ENCODE data around the gene RB1. TPM values are rescaled to one million over a fixed set of nuclear protein-coding genes. Genes with fewer than 3 reads are reported as not detected.
A peak's percentile ranks its signal among the peaks of the same experiment; 100 is the strongest.
"Not testable (repeated sequence)": the region's sequence is repeated elsewhere in the genome, so short reads cannot be mapped to it uniquely, and the experiment has no call there.

The RB1 gene
- total RNA-seq, 2 donors from 2014 or later: 32.5 to 37.7 TPM

DNA sequence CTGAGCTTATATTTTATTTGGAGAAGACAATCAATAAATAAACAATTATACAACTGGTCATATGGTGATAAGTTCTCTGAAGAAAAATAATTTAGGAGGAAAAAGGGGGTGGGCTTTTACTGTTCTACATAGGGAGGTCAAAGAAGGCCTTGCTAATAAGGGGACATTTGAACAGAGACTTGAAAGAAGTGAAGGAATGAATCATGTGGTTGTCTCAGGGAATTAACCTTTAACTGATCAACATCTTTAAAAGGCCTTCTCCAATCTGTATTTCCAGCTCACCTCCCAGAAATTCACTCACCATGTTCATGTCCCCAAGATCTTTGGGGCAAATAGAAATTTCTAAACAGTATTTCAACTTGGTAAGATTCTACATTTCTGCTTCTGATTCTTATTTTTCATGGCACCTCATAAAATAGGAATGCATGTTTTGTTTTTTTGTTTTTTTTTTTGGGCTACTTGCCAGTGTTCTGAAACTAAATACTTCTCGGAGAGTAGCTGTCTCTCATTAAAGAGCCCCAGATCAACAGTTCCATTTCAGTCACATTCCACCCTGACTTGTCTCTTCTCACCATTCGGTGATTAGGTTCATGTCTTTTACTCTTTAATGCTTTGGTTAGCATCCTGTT is 128.6 kb downstream of the RB1 start:
- H3K27ac Mint-ChIP-seq: peak overlapping the region; percentile 76
- H3K4me1 Mint-ChIP-seq (ENCODE audit: low read depth): peaks cover 58% of the 10 kb centered on the region
- peaks cover 2 to 3% of the 10 kb centered on the region in 2 donors for H3K36me3 Mint-ChIP-seq (ENCODE audit: insufficient read depth in 2 of 2)
- peaks cover 0 to 2% of the 10 kb centered on the region in 2 donors for H3K9me3 Mint-ChIP-seq
- ATAC-seq (replicated peaks in 1 of 2): no peak
- H3K4me3 Mint-ChIP-seq: peak overlapping the region in 1 of 2 donors; percentile 73
- DNase-seq: no peak
- H3K27me3 Mint-ChIP-seq (ENCODE audit: low read depth): no peaks in the 10 kb centered on the region

DNA sequence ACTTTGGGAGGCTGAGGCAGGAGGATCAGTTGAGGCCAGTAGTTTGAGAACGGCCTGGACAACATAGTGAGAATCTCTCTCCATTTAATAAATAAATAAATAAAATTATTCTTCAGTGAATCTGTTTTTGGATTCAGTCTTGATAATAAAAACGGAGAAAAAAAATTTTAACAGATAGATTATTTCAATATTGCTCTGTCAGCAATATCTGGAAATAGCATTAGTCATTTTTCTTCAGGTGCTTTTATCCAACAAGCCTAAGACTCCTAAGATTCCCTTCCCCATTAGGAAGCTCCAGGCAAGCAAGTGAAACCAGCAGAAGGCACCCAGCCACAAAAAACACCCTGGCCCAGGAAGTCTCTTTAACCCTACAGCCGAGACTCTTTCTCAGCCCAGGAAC is 130.6 kb downstream of the RB1 start:
- H3K4me3 Mint-ChIP-seq: no peak overlapping the region
- no peak for DNase-seq
- peaks cover 55% of the 10 kb centered on the region for H3K4me1 Mint-ChIP-seq (ENCODE audit: low read depth)

DNA sequence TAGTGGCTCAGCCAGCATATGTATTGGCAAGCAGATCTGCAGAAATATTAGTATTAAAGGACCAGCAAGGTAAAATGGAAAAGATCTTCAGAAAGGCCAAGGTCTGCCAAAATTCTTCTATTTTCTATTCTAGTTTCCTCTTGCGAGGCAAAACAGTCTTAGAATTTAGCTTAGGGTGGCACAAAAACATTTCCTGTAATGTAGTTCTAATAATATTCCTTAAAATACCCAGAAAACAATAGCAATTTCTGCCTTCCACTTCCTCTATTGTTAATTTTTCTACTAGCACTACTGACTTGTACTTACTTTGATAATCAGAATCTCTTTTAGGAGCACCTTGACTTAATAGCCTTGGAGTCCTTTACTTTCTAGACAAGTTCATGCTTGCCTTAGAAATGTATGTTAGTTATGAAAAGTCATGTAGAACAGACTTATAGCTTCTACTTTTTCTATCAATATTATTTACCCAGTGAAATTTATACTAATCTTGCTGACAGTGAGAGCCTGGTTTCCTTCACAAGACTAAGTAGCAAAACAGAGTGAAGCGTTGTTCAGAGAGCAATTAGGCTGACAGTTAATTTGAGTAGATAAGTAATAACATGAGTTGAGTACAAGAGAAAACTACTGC is 133.2 kb downstream of the RB1 start:
- Mint-ChIP-seq H3K4me1 (ENCODE audit: low read depth) (peaks cover 35% of the 10 kb centered on the region), H3K36me3 (ENCODE audit: insufficient read depth in 2 of 2) (peaks cover 0 to 2% of the 10 kb centered on the region in 2 donors), H3K27ac (peak overlapping the region; percentile 82), H3K4me3 (peak overlapping the region in 1 of 2 donors; percentile 58), H3K9me3 (peaks cover 0 to 2% of the 10 kb centered on the region in 2 donors), H3K27me3 (ENCODE audit: low read depth) (no peaks in the 10 kb centered on the region)
- ATAC-seq (replicated peaks in 1 of 2) (no peak), DNase-seq (no peak)

More for the DNA sequence above, 130.6 kb downstream of the RB1 start:
- no peaks in the 10 kb centered on the region for H3K27me3 Mint-ChIP-seq (ENCODE audit: low read depth)
- peaks cover 0 to 2% of the 10 kb centered on the region in 2 donors for H3K36me3 Mint-ChIP-seq (ENCODE audit: insufficient read depth in 2 of 2)
- no peak overlapping the region for H3K27ac Mint-ChIP-seq
- no peak for ATAC-seq (replicated peaks in 1 of 2)
- peaks cover 0 to 2% of the 10 kb centered on the region in 2 donors for H3K9me3 Mint-ChIP-seq

DNA sequence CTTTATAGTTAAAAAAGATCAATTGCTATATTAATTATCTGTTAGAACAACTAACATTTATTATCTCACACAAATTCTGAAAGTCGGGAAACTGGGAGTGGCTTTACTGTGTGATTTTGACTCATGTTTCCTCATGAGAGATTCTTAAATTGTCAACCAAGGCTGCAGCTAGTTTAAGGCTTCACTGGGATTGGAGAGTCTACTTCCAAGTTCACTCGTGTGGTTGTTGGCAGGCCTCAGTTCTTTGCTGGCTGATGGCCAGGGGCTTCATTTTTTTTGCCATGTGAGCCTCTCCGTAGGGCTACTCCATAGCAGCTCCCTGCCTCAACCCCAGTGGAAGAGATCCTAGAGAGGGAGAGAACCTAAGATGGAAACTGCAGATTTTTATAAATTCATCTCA is 133.8 kb downstream of the RB1 start:
- Mint-ChIP-seq H3K4me3 (no peak overlapping the region), H3K9me3 (peaks cover 0 to 2% of the 10 kb centered on the region in 2 donors), H3K27ac (no peak overlapping the region), H3K27me3 (ENCODE audit: low read depth) (no peaks in the 10 kb centered on the region), H3K36me3 (ENCODE audit: insufficient read depth in 2 of 2) (peaks cover 0 to 2% of the 10 kb centered on the region in 2 donors), H3K4me1 (ENCODE audit: low read depth) (peaks cover 29% of the 10 kb centered on the region)
- no peak for ATAC-seq (replicated peaks in 1 of 2)
- no peak for DNase-seq

DNA sequence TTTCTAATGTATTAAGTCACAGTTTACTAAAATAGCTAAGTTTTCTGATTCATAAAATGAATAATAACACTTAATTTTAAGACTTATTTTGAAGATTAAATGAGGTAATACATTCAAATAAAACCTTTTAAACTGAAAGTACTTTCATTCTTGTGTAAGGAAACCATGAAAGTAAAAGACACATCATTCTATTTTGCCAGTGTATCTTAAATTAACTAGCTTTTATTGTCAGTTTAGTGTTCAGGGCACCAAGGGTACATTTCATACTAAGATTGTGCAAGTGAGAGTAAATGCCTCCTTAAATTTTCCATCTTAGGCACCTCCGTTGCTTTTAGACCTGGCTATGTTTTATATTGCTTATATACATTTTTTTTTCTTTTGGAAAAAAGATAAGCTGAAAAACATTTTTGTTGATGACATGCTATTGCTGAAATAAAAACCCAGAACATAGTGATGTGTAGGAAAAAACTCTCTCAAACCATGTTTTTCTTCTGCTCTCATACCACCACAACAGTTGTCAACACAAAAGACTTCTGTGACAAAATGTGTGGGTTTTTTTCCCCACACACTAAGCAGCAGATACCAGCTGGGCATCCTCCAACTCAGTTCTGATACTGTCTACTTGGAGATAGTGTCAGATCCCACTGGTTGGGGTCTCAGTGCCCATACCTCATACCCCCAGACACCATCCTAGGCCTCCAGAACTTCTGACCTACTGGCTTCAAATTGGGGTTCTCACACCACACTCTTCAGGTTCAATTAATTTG is 140.1 kb downstream of the RB1 start:
- Mint-ChIP-seq H3K27ac (peak overlapping the region; percentile 12), H3K9me3 (no peaks in the 10 kb centered on the region), H3K27me3 (ENCODE audit: low read depth) (no peaks in the 10 kb centered on the region), H3K36me3 (ENCODE audit: insufficient read depth in 2 of 2) (no peaks in the 10 kb centered on the region), H3K4me1 (ENCODE audit: low read depth) (peaks cover 18% of the 10 kb centered on the region), H3K4me3 (peak overlapping the region; percentile 10 to 26)
- DNase-seq: no peak
- ATAC-seq (replicated peaks in 1 of 2): peak; percentile 60 to 72

DNA sequence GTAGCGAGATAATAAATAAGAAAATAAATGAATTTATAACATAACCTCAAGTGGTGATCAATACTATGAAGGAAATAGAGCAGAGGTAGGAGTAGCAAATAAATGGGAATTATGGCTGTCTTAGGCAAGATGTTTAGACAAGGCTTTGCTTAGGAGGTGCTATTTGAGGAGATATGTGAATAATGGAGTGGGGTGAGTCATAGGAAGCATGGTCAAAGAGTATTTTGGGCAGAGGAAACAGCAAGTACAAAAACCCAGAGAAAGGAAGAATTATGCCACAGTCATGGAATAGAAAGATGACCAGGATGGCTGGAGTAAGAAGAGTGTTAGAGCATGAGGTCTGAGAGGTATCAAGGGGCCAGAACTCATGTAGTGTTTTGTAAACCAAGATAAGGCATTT is 142.9 kb downstream of the RB1 start:
- Mint-ChIP-seq H3K36me3 (ENCODE audit: insufficient read depth in 2 of 2) (peaks cover 12% of the 10 kb centered on the region in 2 donors), H3K4me1 (ENCODE audit: low read depth) (peaks cover 33% of the 10 kb centered on the region), H3K27me3 (ENCODE audit: low read depth) (no peaks in the 10 kb centered on the region), H3K4me3 (no peak overlapping the region), H3K27ac (no peak overlapping the region), H3K9me3 (peaks cover 7% of the 10 kb centered on the region in 2 donors)
- DNase-seq (no peak), ATAC-seq (replicated peaks in 1 of 2) (no peak)

DNA sequence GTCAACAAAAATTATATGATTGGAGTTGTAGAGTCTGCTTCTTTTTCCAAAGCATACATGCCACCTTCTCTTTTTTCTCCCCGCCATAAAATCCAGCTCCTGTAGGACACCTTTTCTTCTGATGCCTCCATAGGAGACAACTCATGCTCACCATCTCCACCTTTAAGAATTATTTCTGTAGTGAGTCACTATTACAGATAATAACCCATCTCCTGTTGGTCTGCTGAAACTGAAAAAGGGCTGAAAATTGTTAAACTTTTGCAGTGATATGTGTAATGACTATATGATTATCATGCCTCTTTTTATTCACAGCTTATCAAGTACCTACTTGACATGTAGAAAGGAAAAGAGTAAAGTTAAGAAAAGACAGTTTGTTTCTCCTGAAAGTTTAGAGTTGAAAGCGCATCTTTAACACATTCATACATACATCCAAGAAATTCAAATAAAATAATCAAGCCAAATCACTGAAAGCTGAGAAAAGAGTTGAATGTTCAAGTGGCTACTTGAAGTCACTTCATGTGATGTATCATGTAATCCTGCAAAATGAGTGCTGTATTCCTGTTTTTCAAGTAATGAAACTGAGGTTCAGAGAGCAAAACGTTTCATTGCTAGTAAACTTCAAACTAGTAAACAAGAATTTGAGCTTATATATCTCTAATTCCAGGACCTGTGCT is 144.9 kb downstream of the RB1 start:
- Mint-ChIP-seq H3K9me3 (peaks cover 10 to 11% of the 10 kb centered on the region in 2 donors), H3K27me3 (ENCODE audit: low read depth) (no peaks in the 10 kb centered on the region), H3K27ac (no peak overlapping the region), H3K4me3 (peak overlapping the region in 1 of 2 donors; percentile 12), H3K4me1 (ENCODE audit: low read depth) (peaks cover 33% of the 10 kb centered on the region), H3K36me3 (ENCODE audit: insufficient read depth in 2 of 2) (peaks cover 25 to 27% of the 10 kb centered on the region in 2 donors)
- no peak for DNase-seq
- no peak for ATAC-seq (replicated peaks in 1 of 2)

DNA sequence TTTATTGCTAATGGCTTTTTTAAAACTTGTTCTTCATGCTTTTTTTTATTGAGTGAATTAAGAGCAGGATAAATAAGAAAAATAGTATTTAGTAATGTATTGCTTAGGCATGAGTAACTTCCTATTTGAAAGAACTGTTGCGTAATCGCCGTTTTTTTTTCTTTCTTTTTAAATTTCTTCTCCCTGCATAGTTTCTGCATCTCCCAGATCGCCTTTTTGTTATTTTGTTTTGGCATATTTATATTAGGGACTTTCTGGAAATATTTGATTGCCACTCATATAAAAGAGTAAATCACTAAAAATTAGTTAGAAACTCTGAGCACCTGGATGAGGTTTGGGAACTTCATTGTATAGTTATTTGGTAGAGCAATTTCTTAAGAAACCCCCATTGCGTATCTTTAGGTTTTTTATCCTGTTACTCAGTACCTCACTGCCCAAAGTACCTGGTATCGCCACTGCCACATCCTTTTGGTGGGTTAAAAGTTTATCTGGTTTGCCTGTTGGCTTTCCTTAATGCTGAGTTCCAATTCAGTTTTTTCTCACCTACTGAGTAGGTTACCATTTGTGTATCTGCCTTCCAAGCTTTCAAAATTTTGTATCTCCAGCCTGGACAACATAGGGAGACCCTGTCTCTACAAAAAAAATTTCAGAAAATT is 145.5 kb downstream of the RB1 start:
- no peaks in the 10 kb centered on the region for H3K27me3 Mint-ChIP-seq (ENCODE audit: low read depth)
- peaks cover 10 to 11% of the 10 kb centered on the region in 2 donors for H3K9me3 Mint-ChIP-seq
- peaks cover 29% of the 10 kb centered on the region for H3K4me1 Mint-ChIP-seq (ENCODE audit: low read depth)
- H3K4me3 Mint-ChIP-seq: peak overlapping the region; percentile 4 to 53
- no peak for ATAC-seq (replicated peaks in 1 of 2)
- DNase-seq: no peak
- no peak overlapping the region for H3K27ac Mint-ChIP-seq
- H3K36me3 Mint-ChIP-seq (ENCODE audit: insufficient read depth in 2 of 2): peaks cover 26 to 29% of the 10 kb centered on the region in 2 donors

DNA sequence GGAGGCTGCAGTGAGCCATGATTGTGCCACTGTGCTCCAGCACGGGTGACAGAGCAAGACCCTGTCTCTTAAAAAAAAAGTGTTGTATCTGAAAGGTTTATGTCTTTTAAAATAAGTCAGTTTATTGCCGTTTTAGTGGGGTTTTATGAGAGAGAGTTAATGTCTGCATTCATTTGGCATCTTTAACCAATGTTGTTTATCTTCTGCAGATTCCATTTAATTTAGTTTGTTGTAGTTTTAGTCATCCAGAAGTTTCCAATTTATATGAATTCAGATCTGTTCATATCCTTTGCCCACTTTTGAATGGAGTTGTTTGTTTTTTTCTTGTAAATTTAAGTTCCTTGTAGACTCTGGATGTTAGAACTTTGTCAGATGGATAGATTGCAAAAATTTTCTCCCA is 146.1 kb downstream of the RB1 start:
- Mint-ChIP-seq H3K36me3 (ENCODE audit: insufficient read depth in 2 of 2) (peaks cover 28 to 29% of the 10 kb centered on the region in 2 donors), H3K4me3 (peak overlapping the region in 1 of 2 donors; percentile 53), H3K27ac (no peak overlapping the region), H3K27me3 (ENCODE audit: low read depth) (no peaks in the 10 kb centered on the region), H3K4me1 (ENCODE audit: low read depth) (peaks cover 24% of the 10 kb centered on the region), H3K9me3 (peaks cover 10 to 11% of the 10 kb centered on the region in 2 donors)
- DNase-seq (no peak), ATAC-seq (replicated peaks in 1 of 2) (no peak)

DNA sequence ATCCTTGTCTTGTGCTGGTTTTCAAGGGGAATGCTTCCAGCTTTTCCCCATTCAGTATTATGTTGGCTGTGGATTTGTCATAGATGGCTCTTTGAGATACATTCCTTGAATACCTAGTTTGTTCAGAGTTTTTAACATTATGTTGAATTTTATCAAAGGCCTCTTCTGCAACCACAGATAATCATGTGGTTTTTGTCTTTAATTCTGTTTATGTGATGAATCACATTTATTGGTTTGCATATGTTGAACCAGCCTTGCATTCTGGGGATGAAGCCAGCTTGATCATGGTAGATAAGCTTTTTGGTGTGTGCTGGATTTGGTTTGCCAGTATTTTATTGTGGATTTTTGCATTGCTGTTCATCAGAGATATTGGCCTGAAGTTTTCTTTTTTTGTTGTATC is 147.6 kb downstream of the RB1 start:
- not testable (repeated sequence) for DNase-seq; H3K27ac Mint-ChIP-seq; H3K4me3 Mint-ChIP-seq; ATAC-seq (replicated peaks in 1 of 2); H3K27me3 Mint-ChIP-seq (ENCODE audit: low read depth)
- H3K9me3 Mint-ChIP-seq: peaks cover 10 to 11% of the 10 kb centered on the region in 2 donors
- H3K36me3 Mint-ChIP-seq (ENCODE audit: insufficient read depth in 2 of 2): peaks cover 30 to 33% of the 10 kb centered on the region in 2 donors
- peaks cover 22% of the 10 kb centered on the region for H3K4me1 Mint-ChIP-seq (ENCODE audit: low read depth)

DNA sequence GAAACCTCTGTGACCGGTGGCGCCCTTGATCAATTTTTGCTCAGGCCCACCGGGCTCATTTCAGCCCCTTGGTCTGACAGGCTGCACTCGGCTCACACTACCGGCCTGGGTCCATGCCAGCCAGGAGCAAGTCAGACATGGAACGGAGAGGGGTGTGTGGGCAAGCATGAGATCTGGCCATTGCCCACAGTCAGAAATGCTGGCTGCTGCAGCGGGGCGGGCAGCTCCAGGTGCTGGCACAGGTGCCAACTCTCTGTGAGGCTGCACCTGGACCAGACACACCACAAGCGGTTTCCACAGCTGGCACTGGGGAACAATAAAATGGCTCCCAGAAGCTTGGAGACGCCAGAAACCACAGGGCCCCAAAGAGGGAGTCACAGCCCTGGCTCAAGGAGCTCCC is 153.0 kb downstream of the RB1 start:
- Mint-ChIP-seq H3K4me3 (no peak overlapping the region), H3K36me3 (ENCODE audit: insufficient read depth in 2 of 2) (peaks cover 18 to 33% of the 10 kb centered on the region in 2 donors), H3K27ac (no peak overlapping the region), H3K9me3 (peaks cover 3 to 5% of the 10 kb centered on the region in 2 donors), H3K27me3 (ENCODE audit: low read depth) (no peaks in the 10 kb centered on the region), H3K4me1 (ENCODE audit: low read depth) (no peaks in the 10 kb centered on the region)
- ATAC-seq (replicated peaks in 1 of 2): no peak
- no peak for DNase-seq

DNA sequence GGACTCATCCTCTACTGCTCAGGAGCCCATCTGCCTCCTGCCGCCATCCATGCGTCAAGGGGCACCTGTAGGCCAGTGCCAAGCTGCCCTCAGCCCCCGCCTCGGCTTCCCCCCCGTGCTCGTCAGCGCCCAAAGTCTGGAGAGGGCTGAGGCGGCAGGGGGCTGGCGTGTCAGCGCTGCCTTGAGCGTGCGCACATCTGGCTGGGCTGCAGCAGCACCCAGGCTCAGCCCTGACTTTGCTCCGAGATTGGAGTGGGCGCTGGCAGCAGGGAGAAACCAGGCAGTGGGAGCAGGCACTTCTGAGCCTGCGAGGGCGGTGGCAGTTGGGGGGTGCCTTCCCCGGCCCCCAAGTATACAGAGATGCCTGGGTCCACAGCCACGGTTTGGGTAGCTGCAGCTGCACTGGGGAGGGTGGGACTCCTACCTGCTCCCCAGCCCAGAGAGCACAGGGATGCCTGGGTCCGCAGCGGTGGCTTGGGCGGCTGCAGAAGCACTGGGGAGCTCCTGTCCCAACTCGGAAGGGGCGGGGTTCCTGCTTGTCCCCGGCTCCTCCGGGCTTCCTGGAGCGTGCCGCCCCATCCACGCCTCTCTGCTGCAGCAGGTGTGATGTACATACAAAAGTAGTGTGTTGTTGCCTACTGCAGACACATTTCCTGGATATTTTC is 154.2 kb downstream of the RB1 start:
- H3K27me3 Mint-ChIP-seq (ENCODE audit: low read depth): no peaks in the 10 kb centered on the region
- no peak for DNase-seq
- ATAC-seq (replicated peaks in 1 of 2): no peak
- no peak overlapping the region for H3K27ac Mint-ChIP-seq
- peaks cover 11 to 24% of the 10 kb centered on the region in 2 donors for H3K36me3 Mint-ChIP-seq (ENCODE audit: insufficient read depth in 2 of 2)
- no peaks in the 10 kb centered on the region for H3K9me3 Mint-ChIP-seq
- no peaks in the 10 kb centered on the region for H3K4me1 Mint-ChIP-seq (ENCODE audit: low read depth)
- H3K4me3 Mint-ChIP-seq: no peak overlapping the region

Measured in activated T-cell treated with anti-CD3 and anti-CD28 coated beads, Interleukin-2, amount 50 U/mL, for 72 hours (primary cell).